PC-9 (cell line): ENCODE results near the gene HHIPL1.

Source experiments
- CTCF ChIP-seq: fragments of 200-600 bp; sonication (generic); conservative IDR thresholded peaks from 2 replicates; pipeline ENCODE4 v1.6.1; 2017; ENCODE audit warnings: mixed run types, antibody characterized with exemption, mild to moderate bottlenecking, moderate library complexity
- EZH2 ChIP-seq: fragments of 200-600 bp; sonication (generic); IDR thresholded peaks from 2 replicates; pipeline ENCODE4 v1.8.0; 2017; ENCODE audit warnings: antibody characterized with exemption, low read depth

GRCh38 chr14:99624024-99624423 is 20.9 kb upstream of the HHIPL1 start:
- TF ChIP-seq CTCF (no peak), EZH2 (no peak)
